RWPE2 (cell line): Measurements from ENCODE around the gene ELP2.
"Not testable (repeated sequence)": the region's sequence is repeated elsewhere in the genome, so short reads cannot be mapped to it uniquely, and the experiment has no call there.

Source experiments
- ATAC-seq: fragments of 200-7000 bp; cut with Tn5 transposase; 3 replicates; pipeline ENCODE4 v1.9.1; 2021; ENCODE audit warnings: low read depth
- DNase-seq: peaks from one replicate; pipeline ENCODE4 v3.0.0-alpha.2; 2020; ENCODE audit warnings: low spot score
- H3K27ac ChIP-seq: fragments of 450-650 bp; 2 replicates; pipeline ENCODE4 v1.5.1; 2017; ENCODE audit warnings: mild to moderate bottlenecking; ENCODE audit not compliant: poor library complexity, severe bottlenecking
- H3K27me3 ChIP-seq: fragments of 250-450 bp; sonication (Bioruptor Pico); 2 replicates; pipeline ENCODE4 v1.5.1; 2021; ENCODE audit warnings: mild to moderate bottlenecking, moderate library complexity; ENCODE audit not compliant: insufficient read depth, poor library complexity, severe bottlenecking
- H3K36me3 ChIP-seq: fragments of 250-450 bp; sonication (Bioruptor Pico); 2 replicates; pipeline ENCODE4 v1.5.1; 2020; ENCODE audit warnings: low read depth, mild to moderate bottlenecking, moderate library complexity
- H3K4me1 ChIP-seq: fragments of 250-450 bp; sonication (Bioruptor Pico); 2 replicates; pipeline ENCODE4 v1.5.1; 2021; ENCODE audit warnings: mild to moderate bottlenecking, moderate library complexity; ENCODE audit not compliant: insufficient read depth, poor library complexity, severe bottlenecking
- H3K4me3 ChIP-seq: fragments of 250-450 bp; sonication (Bioruptor Pico); 2 replicates; pipeline ENCODE4 v1.5.1; 2021; ENCODE audit warnings: mild to moderate bottlenecking, moderate library complexity; ENCODE audit not compliant: severe bottlenecking
- H3K9me3 ChIP-seq: fragments of 250-450 bp; sonication (Bioruptor Pico); 2 replicates; pipeline ENCODE4 v1.5.1; 2021; ENCODE audit warnings: mild to moderate bottlenecking, moderate library complexity; ENCODE audit not compliant: severe bottlenecking
- TF ChIP-seq, protein P1 (sequence below): fragments of 450-650 bp; IDR thresholded peaks from one replicate; pipeline ENCODE4 v1.5.1; 2017; ENCODE audit warnings: mild to moderate bottlenecking, moderate library complexity; ENCODE audit not compliant: poor library complexity, severe bottlenecking

ELP2 gene

DNA sequence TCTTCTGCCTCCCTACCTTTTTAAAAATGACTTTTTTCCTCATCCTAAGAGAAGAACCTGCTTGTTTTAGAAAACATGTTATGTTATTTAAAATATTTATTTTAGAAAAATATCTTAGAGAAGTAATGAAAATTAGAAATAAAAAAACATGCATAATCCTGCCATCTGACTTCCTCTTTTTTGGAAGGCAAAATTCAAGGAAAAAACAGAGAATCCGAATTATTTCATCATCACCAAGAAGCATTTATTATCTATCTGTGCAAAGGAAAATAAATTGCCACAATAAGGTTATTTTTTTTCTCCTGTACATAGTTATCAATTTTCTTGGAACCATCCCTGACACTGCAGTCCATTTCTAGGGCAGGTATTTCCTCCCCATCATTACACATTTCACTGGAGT, 15.0 kb upstream of the ELP2 start:
- Histone ChIP-seq H3K9me3 (no peaks in the 10 kb centered on the region), H3K27ac (no peak overlapping the region), H3K27me3 (no peaks in the 10 kb centered on the region), H3K4me1 (no peaks in the 10 kb centered on the region), H3K4me3 (no peak overlapping the region), H3K36me3 (peaks cover 64% of the 10 kb centered on the region)
- ATAC-seq (no peak), DNase-seq (no peak)
- TF ChIP-seq, protein P1, sequence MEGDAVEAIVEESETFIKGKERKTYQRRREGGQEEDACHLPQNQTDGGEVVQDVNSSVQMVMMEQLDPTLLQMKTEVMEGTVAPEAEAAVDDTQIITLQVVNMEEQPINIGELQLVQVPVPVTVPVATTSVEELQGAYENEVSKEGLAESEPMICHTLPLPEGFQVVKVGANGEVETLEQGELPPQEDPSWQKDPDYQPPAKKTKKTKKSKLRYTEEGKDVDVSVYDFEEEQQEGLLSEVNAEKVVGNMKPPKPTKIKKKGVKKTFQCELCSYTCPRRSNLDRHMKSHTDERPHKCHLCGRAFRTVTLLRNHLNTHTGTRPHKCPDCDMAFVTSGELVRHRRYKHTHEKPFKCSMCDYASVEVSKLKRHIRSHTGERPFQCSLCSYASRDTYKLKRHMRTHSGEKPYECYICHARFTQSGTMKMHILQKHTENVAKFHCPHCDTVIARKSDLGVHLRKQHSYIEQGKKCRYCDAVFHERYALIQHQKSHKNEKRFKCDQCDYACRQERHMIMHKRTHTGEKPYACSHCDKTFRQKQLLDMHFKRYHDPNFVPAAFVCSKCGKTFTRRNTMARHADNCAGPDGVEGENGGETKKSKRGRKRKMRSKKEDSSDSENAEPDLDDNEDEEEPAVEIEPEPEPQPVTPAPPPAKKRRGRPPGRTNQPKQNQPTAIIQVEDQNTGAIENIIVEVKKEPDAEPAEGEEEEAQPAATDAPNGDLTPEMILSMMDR, result no peak

DNA sequence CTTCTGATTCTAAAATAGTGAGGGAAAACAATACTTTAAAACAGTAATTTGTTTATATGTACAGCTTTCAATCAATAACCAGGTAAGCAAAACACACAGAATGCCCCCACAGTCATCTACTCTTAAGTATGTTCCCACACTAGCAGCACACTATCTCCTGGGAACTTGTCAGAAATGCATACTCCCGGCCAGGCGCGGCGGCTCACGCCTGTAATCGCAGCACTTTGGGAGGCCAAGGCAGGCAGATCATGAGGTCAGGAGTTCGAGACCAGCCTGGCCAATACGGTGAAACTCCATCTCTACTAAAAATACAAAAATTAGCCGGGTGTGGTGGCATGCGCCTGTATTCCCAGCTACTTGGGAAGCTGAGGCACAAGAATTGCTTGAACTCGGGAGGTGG, 12.9 kb upstream of the ELP2 start:
- not testable (repeated sequence) for H3K4me1 ChIP-seq, H3K27ac ChIP-seq, H3K9me3 ChIP-seq, DNase-seq, H3K4me3 ChIP-seq, H3K27me3 ChIP-seq, ATAC-seq
- peaks cover 64% of the 10 kb centered on the region for H3K36me3 ChIP-seq

DNA sequence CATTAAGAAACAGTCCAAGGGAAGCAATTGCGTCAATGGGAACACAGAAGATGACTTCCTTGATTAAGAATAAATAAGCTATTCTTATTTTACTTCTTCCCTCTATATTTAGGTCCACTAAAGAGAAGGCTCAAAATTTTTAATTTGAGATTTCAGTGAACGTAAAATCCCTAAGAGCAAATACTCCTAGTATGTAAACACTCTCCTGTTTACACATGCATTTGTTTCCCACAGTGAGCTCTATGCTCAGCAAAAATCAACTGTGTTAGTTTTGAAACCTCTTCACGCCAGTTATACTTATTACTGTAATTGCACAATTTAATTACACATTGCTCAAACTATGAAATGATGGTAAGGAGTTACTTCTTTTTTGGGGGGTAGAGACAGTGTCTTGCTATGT, 9.4 kb upstream of the ELP2 start:
- no peak overlapping the region for H3K4me3 ChIP-seq
- H3K36me3 ChIP-seq, result peaks cover 52% of the 10 kb centered on the region
- H3K27ac ChIP-seq, result no peak overlapping the region
- TF ChIP-seq, protein P1, result no peak
- H3K4me1 ChIP-seq, result no peaks in the 10 kb centered on the region
- ATAC-seq (no peak), DNase-seq (no peak)
- no peaks in the 10 kb centered on the region for H3K9me3 ChIP-seq
- no peaks in the 10 kb centered on the region for H3K27me3 ChIP-seq

DNA sequence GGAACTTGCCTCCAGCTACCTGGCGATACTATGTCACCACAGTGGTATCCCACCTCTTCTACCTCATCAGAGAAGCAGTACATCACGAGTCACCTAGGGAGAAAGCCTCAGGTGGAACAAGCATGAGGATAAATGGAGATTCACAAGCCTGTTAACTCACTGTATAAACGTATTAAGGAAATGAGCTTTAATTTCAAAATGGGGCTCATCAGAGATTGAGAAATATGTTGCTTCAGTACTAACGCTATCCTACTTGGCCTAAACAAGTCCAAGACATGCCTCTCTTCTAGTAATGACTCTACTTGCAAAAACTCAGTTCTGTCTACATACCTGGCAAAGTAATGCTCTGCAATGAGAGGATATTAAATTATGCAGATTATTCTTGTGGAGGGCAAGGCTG, 4.9 kb upstream of the ELP2 start:
- DNase-seq (no peak), ATAC-seq (no peak)
- Histone ChIP-seq H3K4me3 (no peak overlapping the region), H3K27me3 (no peaks in the 10 kb centered on the region), H3K27ac (no peak overlapping the region), H3K4me1 (peaks cover 3% of the 10 kb centered on the region), H3K36me3 (peaks cover 36% of the 10 kb centered on the region), H3K9me3 (no peaks in the 10 kb centered on the region)
- TF ChIP-seq, protein P1, result no peak

DNA sequence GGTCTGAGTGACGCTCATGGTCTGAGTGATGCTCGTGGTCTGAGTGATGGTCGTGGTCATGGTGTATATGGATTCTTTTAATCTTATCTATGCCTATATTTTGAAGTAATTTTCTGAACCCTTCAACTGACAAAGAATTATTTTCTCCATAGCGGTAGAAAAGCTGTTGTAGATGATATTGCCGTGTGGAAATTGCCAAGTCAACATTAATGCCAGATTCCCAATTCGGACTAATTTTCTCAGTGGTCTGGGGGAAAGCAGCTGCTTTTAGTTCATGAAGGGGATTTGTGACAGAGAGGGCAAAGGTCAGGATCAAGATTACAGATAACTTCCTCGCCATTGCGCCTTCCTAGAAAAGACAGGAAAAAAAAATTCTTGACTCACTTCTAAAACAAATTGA, 3.0 kb upstream of the ELP2 start:
- no peak for ATAC-seq
- no peak overlapping the region for H3K27ac ChIP-seq
- H3K9me3 ChIP-seq, result no peaks in the 10 kb centered on the region
- H3K4me3 ChIP-seq, result no peak overlapping the region
- TF ChIP-seq, protein P1, result no peak
- peaks cover 23% of the 10 kb centered on the region for H3K36me3 ChIP-seq
- H3K4me1 ChIP-seq, result peaks cover 3% of the 10 kb centered on the region
- no peaks in the 10 kb centered on the region for H3K27me3 ChIP-seq
- DNase-seq, result no peak
